HEK293 (cell line): ENCODE measurements around the gene KMT2D.

Experiments used
- CTCF ChIA-PET: fragments of 350-600 bp; formaldehyde crosslinking; extraction: SDS; loops from one replicate; lab custom pipeline; 2021; ENCODE audit warnings: antibody characterized with exemption; lab: Yijun Ruan, JAX
- POLR2A ChIA-PET: fragments of 300-600 bp; formaldehyde crosslinking; extraction: SDS; loops from one replicate; lab custom pipeline; 2020; ENCODE audit warnings: antibody characterized with exemption, inconsistent platforms; lab: Yijun Ruan, JAX
- H3K27ac ChIP-seq: fragments of 200-500 bp; sonication (Bioruptor generic); 2 replicates; pipeline ENCODE4 v1.5.1; 2014; ENCODE audit warnings: low read depth, low read length, control low read depth, inconsistent platforms; ENCODE audit errors: extremely low read depth
- H3K36me3 ChIP-seq, 2 experiments: fragments of 200-500 bp in 1 of 2; sonication (Bioruptor generic) in 1 of 2; 1 replicate in 1 of 2; 2 replicates in 1 of 2; pipeline ENCODE4 v1.5.1; 2014 to 2017; ENCODE audit warnings: inconsistent platforms in 2 of 2, low read length in 2 of 2; ENCODE audit not compliant: control insufficient read depth in 2 of 2, insufficient read depth in 1 of 2
- H3K4me1 ChIP-seq: fragments of 200-500 bp; sonication (Bioruptor generic); 2 replicates; pipeline ENCODE4 v1.5.1; 2014; ENCODE audit warnings: mild to moderate bottlenecking, low read length, inconsistent platforms; ENCODE audit not compliant: control insufficient read depth, insufficient read depth
- H3K4me3 ChIP-seq: 2 replicates; pipeline ENCODE4 v1.5.1; 2011; ENCODE audit warnings: low read depth, mild to moderate bottlenecking, control low read depth, low read length, moderate library complexity
- H3K9me3 ChIP-seq: fragments of 200-500 bp; sonication (Bioruptor generic); 2 replicates; pipeline ENCODE4 v1.5.1; 2014; ENCODE audit warnings: low read depth, low read length, inconsistent platforms; ENCODE audit not compliant: control insufficient read depth, insufficient read depth
- CTCF ChIP-seq: fragments of 450-650 bp; formaldehyde crosslinking; IDR thresholded peaks from 2 replicates; pipeline ENCODE4 v1.5.1; 2016; ENCODE audit warnings: missing biosample characterization, missing genetic modification characterization
- HOXD13 ChIP-seq: sonication (generic); formaldehyde crosslinking; IDR thresholded peaks from 2 replicates; pipeline ENCODE4 v1.8.0; 2022; ENCODE audit warnings: missing genetic modification reagents, borderline replicate concordance
- IKZF3 ChIP-seq: fragments of 450-650 bp; IDR thresholded peaks from 2 replicates; pipeline ENCODE4 v1.5.0; 2018; ENCODE audit warnings: missing biosample characterization, mild to moderate bottlenecking, missing genetic modification characterization, moderate library complexity
- INSM2 ChIP-seq: fragments of 450-650 bp; formaldehyde crosslinking; IDR thresholded peaks from 2 replicates; pipeline ENCODE4 v1.5.1; 2016; ENCODE audit warnings: missing biosample characterization, missing genetic modification characterization
- KLF7 ChIP-seq: fragments of 450-650 bp; formaldehyde crosslinking; IDR thresholded peaks from 2 replicates; pipeline ENCODE4 v1.5.1; 2016; ENCODE audit warnings: missing biosample characterization, missing genetic modification characterization, borderline replicate concordance
- KLF8 ChIP-seq: fragments of 450-650 bp; formaldehyde crosslinking; IDR thresholded peaks from 2 replicates; pipeline ENCODE4 v1.5.1; 2016; ENCODE audit warnings: missing biosample characterization, missing genetic modification characterization
- MEIS1 ChIP-seq: sonication (generic); formaldehyde crosslinking; IDR thresholded peaks from 2 replicates; pipeline ENCODE4 v1.8.1; 2022; ENCODE audit warnings: missing genetic modification reagents, mild to moderate bottlenecking, borderline replicate concordance
- OSR2 ChIP-seq: fragments of 450-650 bp; formaldehyde crosslinking; IDR thresholded peaks from 2 replicates; pipeline ENCODE4 v1.5.1; 2016; ENCODE audit warnings: missing biosample characterization, missing genetic modification characterization
- SCRT2 ChIP-seq: fragments of 450-650 bp; formaldehyde crosslinking; IDR thresholded peaks from 2 replicates; pipeline ENCODE4 v1.5.1; 2016; ENCODE audit warnings: missing biosample characterization, missing genetic modification characterization
- ZBTB20 ChIP-seq: fragments of 450-650 bp; formaldehyde crosslinking; IDR thresholded peaks from 2 replicates; pipeline ENCODE4 v1.5.1; 2016; ENCODE audit warnings: missing biosample characterization, missing genetic modification characterization
- ZNF112 ChIP-seq: fragments of 450-650 bp; formaldehyde crosslinking; IDR thresholded peaks from 2 replicates; pipeline ENCODE4 v1.5.0; 2017; ENCODE audit warnings: missing biosample characterization, missing genetic modification characterization
- ZNF121 ChIP-seq: fragments of 450-650 bp; formaldehyde crosslinking; IDR thresholded peaks from 2 replicates; pipeline ENCODE4 v1.5.1; 2016; ENCODE audit warnings: missing biosample characterization, missing genetic modification characterization
- ZNF133 ChIP-seq: fragments of 450-650 bp; formaldehyde crosslinking; IDR thresholded peaks from 2 replicates; pipeline ENCODE4 v1.5.1; 2016; ENCODE audit warnings: missing biosample characterization, missing genetic modification characterization
- ZNF146 ChIP-seq: fragments of 450-650 bp; formaldehyde crosslinking; IDR thresholded peaks from 2 replicates; pipeline ENCODE4 v1.5.1; 2016; ENCODE audit warnings: missing biosample characterization, missing genetic modification characterization
- ZNF324 ChIP-seq: fragments of 450-650 bp; formaldehyde crosslinking; IDR thresholded peaks from 2 replicates; pipeline ENCODE4 v1.5.1; 2016; ENCODE audit warnings: missing biosample characterization, missing genetic modification characterization
- ZNF341 ChIP-seq: fragments of 450-650 bp; formaldehyde crosslinking; IDR thresholded peaks from 2 replicates; pipeline ENCODE4; 2016; ENCODE audit warnings: low read depth, missing biosample characterization, missing genetic modification characterization
- ZNF354C ChIP-seq: fragments of 450-650 bp; formaldehyde crosslinking; IDR thresholded peaks from 2 replicates; pipeline ENCODE4 v1.5.1; 2016; ENCODE audit warnings: missing biosample characterization, missing genetic modification characterization, low read depth, borderline replicate concordance
- ZNF391 ChIP-seq: fragments of 450-650 bp; formaldehyde crosslinking; IDR thresholded peaks from 2 replicates; pipeline ENCODE4 v1.5.1; 2016; ENCODE audit warnings: low read depth, missing biosample characterization, missing genetic modification characterization, borderline replicate concordance
- ZNF473 ChIP-seq: fragments of 450-650 bp; formaldehyde crosslinking; IDR thresholded peaks from 2 replicates; pipeline ENCODE4 v1.5.1; 2017; ENCODE audit warnings: missing biosample characterization, missing genetic modification characterization
- ZNF530 ChIP-seq: fragments of 450-650 bp; formaldehyde crosslinking; IDR thresholded peaks from 2 replicates; pipeline ENCODE4 v1.5.1; 2016; ENCODE audit warnings: low read depth, missing biosample characterization, missing genetic modification characterization
- ZNF555 ChIP-seq: fragments of 450-650 bp; formaldehyde crosslinking; conservative IDR thresholded peaks from 2 replicates; pipeline ENCODE4 v1.5.1; 2017; ENCODE audit warnings: missing biosample characterization, mild to moderate bottlenecking, missing genetic modification characterization, inconsistent platforms
- ZNF600 ChIP-seq: fragments of 450-650 bp; formaldehyde crosslinking; IDR thresholded peaks from 2 replicates; pipeline ENCODE4 v1.5.1; 2016; ENCODE audit warnings: missing biosample characterization, missing genetic modification characterization
- ZNF629 ChIP-seq: fragments of 450-650 bp; formaldehyde crosslinking; IDR thresholded peaks from 2 replicates; pipeline ENCODE4 v1.5.1; 2017; ENCODE audit warnings: missing biosample characterization, missing genetic modification characterization
- ZNF654 ChIP-seq: fragments of 450-650 bp; formaldehyde crosslinking; IDR thresholded peaks from 2 replicates; pipeline ENCODE4 v1.5.1; 2016; ENCODE audit warnings: low read depth, missing biosample characterization, missing genetic modification characterization
- ZNF677 ChIP-seq: fragments of 450-650 bp; IDR thresholded peaks from 2 replicates; pipeline ENCODE4 v1.5.0; 2018; ENCODE audit warnings: missing biosample characterization, mild to moderate bottlenecking, missing genetic modification characterization, moderate library complexity
- ZNF785 ChIP-seq: fragments of 450-650 bp; formaldehyde crosslinking; IDR thresholded peaks from 2 replicates; pipeline ENCODE4 v1.5.1; 2016; ENCODE audit warnings: missing biosample characterization, missing genetic modification characterization
- ZNF843 ChIP-seq: fragments of 450-650 bp; formaldehyde crosslinking; IDR thresholded peaks from 2 replicates; pipeline ENCODE4 v1.5.1; 2016; ENCODE audit warnings: missing biosample characterization, missing genetic modification characterization
- ZXDB ChIP-seq: fragments of 450-650 bp; formaldehyde crosslinking; IDR thresholded peaks from 2 replicates; pipeline ENCODE4 v1.5.1; 2016; ENCODE audit warnings: missing biosample characterization, missing genetic modification characterization
- TF ChIP-seq, protein P1 (sequence below): fragments of 450-650 bp; formaldehyde crosslinking; IDR thresholded peaks from 2 replicates; pipeline ENCODE4; 2016; ENCODE audit warnings: missing biosample characterization, missing genetic modification characterization
- TF ChIP-seq, protein P2 (sequence below): fragments of 450-650 bp; formaldehyde crosslinking; IDR thresholded peaks from 2 replicates; pipeline ENCODE4 v1.5.1; 2016; ENCODE audit warnings: missing biosample characterization, missing genetic modification characterization, low read depth

The KMT2D gene

GRCh38 chr12:49043856-49044258 lies 16.7 kb downstream of the KMT2D start:
- Histone ChIP-seq H3K36me3 (peaks cover 27 to 99% of the 10 kb centered on the region in 2 experiments), H3K4me3 (no peak overlapping the region), H3K9me3 (no peaks in the 10 kb centered on the region), H3K27ac (no peak overlapping the region)
- ChIA-PET POLR2A (interaction anchor here (0.7 to 1.7 kb wide), 5 partner anchors 8 to 87 kb away, joined by 3 to 8 read pairs (median 5); partner anchors contain the start of gene TUBA1B), CTCF (interaction anchor here (0.6 to 2.7 kb wide), 30 partner anchors 9 to 965 kb away, joined by 3 to 18 read pairs (median 5); partner anchors contain the start of gene RHEBL1)
- TF ChIP-seq ZNF121 (tag by site-specific recombination) (no peak), HOXD13 (CRISPR knock-in tag) (no peak), CTCF (tag by site-specific recombination) (peak; percentile 95), ZNF654 (tag by site-specific recombination) (peak; percentile 33), ZNF530 (tag by site-specific recombination) (no peak), ZNF600 (tag by site-specific recombination) (peak; percentile 76; the same call in 1 of the 2 replicates), ZNF629 (tag by site-specific recombination) (no peak), ZNF341 (peak; percentile 78), MEIS1 (no peak), KLF8 (no peak), KLF7 (tag by site-specific recombination) (no peak), SCRT2 (tag by site-specific recombination) (peak; percentile 51; the same call in 1 of the 2 replicates)
- TF ChIP-seq, all 188 proteins: peak for 5
- H3K4me1 ChIP-seq, result no peaks in the 10 kb centered on the region

DNA sequence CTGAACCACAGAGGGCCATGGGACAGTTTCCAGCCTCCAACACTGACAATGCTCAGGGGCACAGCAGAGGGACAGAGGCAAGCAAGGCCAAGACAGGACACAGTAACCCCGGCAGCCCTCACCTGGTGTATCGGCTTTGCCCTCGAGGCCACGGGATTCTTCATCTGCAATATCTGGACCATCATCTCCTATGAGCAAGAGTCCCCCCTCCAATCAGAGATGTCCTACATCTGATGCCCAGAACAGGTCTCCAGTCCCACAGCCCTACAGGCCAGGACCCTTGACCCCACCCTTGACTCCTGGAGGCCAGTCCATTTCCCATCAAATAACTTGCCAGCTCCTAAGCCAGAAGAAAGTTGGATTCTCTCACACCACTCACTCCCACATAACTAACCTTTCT lies 17.4 kb downstream of the KMT2D start:
- H3K4me1 ChIP-seq, result no peaks in the 10 kb centered on the region
- no peak overlapping the region for H3K27ac ChIP-seq
- no peaks in the 10 kb centered on the region for H3K9me3 ChIP-seq
- POLR2A ChIA-PET, result interaction anchor here (0.7 to 1.7 kb wide), 4 partner anchors 8 to 87 kb away, joined by 3 to 7 read pairs (median 4); partner anchors contain the start of gene TUBA1B
- H3K36me3 ChIP-seq, result peaks cover 23 to 99% of the 10 kb centered on the region in 2 experiments
- no peak for TF ChIP-seq ZNF473 (tag by site-specific recombination)
- TF ChIP-seq, protein P1, sequence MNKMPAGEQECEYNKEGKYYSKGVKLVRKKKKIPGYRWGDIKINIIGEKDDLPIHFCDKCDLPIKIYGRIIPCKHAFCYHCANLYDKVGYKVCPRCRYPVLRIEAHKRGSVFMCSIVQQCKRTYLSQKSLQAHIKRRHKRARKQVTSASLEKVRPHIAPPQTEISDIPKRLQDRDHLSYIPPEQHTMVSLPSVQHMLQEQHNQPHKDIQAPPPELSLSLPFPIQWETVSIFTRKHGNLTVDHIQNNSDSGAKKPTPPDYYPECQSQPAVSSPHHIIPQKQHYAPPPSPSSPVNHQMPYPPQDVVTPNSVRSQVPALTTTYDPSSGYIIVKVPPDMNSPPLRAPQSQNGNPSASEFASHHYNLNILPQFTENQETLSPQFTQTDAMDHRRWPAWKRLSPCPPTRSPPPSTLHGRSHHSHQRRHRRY (tag by site-specific recombination), result no peak
- TF ChIP-seq ZNF785, result no peak
- TF ChIP-seq OSR2 (tag by site-specific recombination), result no peak
- no peak for TF ChIP-seq ZNF112 (tag by site-specific recombination)
- no peak for TF ChIP-seq ZNF133 (tag by site-specific recombination)
- TF ChIP-seq ZNF391 (tag by site-specific recombination), result no peak
- TF ChIP-seq ZNF843 (tag by site-specific recombination), result no peak
- TF ChIP-seq, protein P2, sequence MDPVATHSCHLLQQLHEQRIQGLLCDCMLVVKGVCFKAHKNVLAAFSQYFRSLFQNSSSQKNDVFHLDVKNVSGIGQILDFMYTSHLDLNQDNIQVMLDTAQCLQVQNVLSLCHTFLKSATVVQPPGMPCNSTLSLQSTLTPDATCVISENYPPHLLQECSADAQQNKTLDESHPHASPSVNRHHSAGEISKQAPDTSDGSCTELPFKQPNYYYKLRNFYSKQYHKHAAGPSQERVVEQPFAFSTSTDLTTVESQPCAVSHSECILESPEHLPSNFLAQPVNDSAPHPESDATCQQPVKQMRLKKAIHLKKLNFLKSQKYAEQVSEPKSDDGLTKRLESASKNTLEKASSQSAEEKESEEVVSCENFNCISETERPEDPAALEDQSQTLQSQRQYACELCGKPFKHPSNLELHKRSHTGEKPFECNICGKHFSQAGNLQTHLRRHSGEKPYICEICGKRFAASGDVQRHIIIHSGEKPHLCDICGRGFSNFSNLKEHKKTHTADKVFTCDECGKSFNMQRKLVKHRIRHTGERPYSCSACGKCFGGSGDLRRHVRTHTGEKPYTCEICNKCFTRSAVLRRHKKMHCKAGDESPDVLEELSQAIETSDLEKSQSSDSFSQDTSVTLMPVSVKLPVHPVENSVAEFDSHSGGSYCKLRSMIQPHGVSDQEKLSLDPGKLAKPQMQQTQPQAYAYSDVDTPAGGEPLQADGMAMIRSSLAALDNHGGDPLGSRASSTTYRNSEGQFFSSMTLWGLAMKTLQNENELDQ (tag by site-specific recombination), result no peak
- no peak for TF ChIP-seq ZNF324 (tag by site-specific recombination)
- TF ChIP-seq ZNF146 (tag by site-specific recombination), result no peak
- TF ChIP-seq ZNF677 (tag by site-specific recombination), result no peak
- no peak for TF ChIP-seq ZNF555 (tag by site-specific recombination)
- no peak for TF ChIP-seq ZXDB (tag by site-specific recombination)
- no peak for TF ChIP-seq IKZF3 (tag by site-specific recombination)
- no peak for TF ChIP-seq ZBTB20 (tag by site-specific recombination)
- TF ChIP-seq INSM2 (tag by site-specific recombination), result no peak
- no peak for TF ChIP-seq ZNF354C (tag by site-specific recombination)
- no peak overlapping the region for H3K4me3 ChIP-seq
- CTCF ChIA-PET, result interaction anchor here (0.5 to 2.7 kb wide), 24 partner anchors 8 to 966 kb away, joined by 3 to 18 read pairs (median 6); partner anchors contain the start of gene RHEBL1
